GM21786 (cell line): ENCODE results near the gene SMCO4.

Experiments
- ATAC-seq: cut with Tn5 transposase; IDR thresholded peaks from one replicate; pipeline ENCODE4 v1.9.1; 2021; ENCODE audit not compliant: unreplicated experiment

SMCO4 gene

GRCh38 chr11:93528757-93529645, 14.2 kb downstream of the SMCO4 start:
- ATAC-seq: no peak

- ATAC-seq: no peak
Measured at GRCh38 chr11:93528252-93528651, 14.9 kb downstream of the SMCO4 start.

GRCh38 chr11:93526641-93527583, 16.3 kb downstream of the SMCO4 start:
- peak; percentile 10 for ATAC-seq

- ATAC-seq: peak; percentile 27
Measured at GRCh38 chr11:93526346-93526633, 16.9 kb downstream of the SMCO4 start.

GRCh38 chr11:93525601-93526345, 17.4 kb downstream of the SMCO4 start:
- peak; percentile 24 for ATAC-seq

- ATAC-seq: no peak
Measured at GRCh38 chr11:93524858-93525257, 18.3 kb downstream of the SMCO4 start.

- peak; percentile 28 for ATAC-seq
Measured at GRCh38 chr11:93524173-93524536, 19.0 kb downstream of the SMCO4 start.

GRCh38 chr11:93520726-93521509, 22.3 kb downstream of the SMCO4 start:
- ATAC-seq: no peak

- ATAC-seq: no peak
Measured at GRCh38 chr11:93519179-93519578, 24.0 kb downstream of the SMCO4 start.

- no peak for ATAC-seq
Measured at GRCh38 chr11:93518081-93518480, 25.1 kb downstream of the SMCO4 start.

- ATAC-seq: no peak
Measured at GRCh38 chr11:93517611-93518010, 25.6 kb downstream of the SMCO4 start.

GRCh38 chr11:93517041-93517440, 26.1 kb downstream of the SMCO4 start:
- no peak for ATAC-seq

- ATAC-seq: no peak
Measured at GRCh38 chr11:93515441-93516025, 27.7 kb downstream of the SMCO4 start.

- no peak for ATAC-seq
Measured at GRCh38 chr11:93514712-93515111, 28.5 kb downstream of the SMCO4 start.

- ATAC-seq: no peak
Measured at GRCh38 chr11:93513772-93514171, 29.4 kb downstream of the SMCO4 start.

GRCh38 chr11:93512949-93513667, 30.1 kb downstream of the SMCO4 start:
- peak; percentile 69 for ATAC-seq

- ATAC-seq: peak; percentile 89
Measured at GRCh38 chr11:93512073-93512475, 31.1 kb downstream of the SMCO4 start.

GRCh38 chr11:93510196-93510873, 32.9 kb downstream of the SMCO4 start:
- ATAC-seq: no peak

GRCh38 chr11:93507517-93507916, 35.7 kb downstream of the SMCO4 start:
- no peak for ATAC-seq
